HG03175 (cell line): ENCODE results near the gene FAM78A.
"Not testable (repeated sequence)": the region's sequence is repeated elsewhere in the genome, so short reads cannot be mapped to it uniquely, and the experiment has no call there.

Experiments
- ATAC-seq: cut with Tn5 transposase; IDR thresholded peaks from one replicate; pipeline ENCODE4 v1.9.1; 2021; ENCODE audit warnings: mild to moderate bottlenecking, moderate library complexity; ENCODE audit not compliant: unreplicated experiment

Gene FAM78A

DNA sequence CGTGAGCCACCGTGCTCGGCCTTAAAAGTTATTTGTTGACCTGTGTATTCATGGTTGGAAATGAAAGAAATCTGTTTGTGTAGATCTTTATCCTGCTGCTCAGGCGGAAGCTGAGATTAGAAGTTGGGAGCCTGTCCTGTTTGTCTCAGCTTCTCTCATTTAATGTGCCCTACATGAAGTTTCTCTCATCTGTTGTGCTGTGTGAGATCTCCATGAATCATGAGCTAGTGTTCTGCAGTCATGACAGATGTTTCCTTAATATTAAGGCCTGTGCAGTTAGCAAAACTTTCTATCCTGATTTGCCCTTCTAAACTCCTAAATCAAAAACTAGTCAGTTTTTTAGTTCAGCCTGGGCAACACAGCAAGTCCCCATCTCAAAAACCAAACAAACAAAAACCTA is 59.5 kb downstream of the FAM78A start:
- ATAC-seq: no peak

DNA sequence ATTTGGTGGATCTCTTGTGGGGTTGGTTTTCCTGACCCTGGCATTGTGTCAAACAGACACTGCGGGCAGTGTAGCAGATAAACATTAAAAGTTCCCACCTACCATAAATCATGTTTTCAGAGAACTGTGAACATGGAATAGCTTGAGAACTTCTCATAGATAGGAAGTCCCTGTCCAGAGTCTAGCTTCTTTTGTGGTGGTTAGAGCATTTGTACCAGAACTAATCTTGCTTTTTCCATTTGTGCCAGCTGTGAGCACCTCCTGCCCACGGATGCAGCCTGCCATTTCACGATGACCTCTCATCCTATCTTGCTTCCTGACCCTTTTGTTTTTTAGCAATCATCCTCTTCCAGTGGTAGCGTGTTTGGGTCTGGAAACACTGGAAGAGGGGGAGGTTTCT is 61.4 kb downstream of the FAM78A start:
- no peak for ATAC-seq

DNA sequence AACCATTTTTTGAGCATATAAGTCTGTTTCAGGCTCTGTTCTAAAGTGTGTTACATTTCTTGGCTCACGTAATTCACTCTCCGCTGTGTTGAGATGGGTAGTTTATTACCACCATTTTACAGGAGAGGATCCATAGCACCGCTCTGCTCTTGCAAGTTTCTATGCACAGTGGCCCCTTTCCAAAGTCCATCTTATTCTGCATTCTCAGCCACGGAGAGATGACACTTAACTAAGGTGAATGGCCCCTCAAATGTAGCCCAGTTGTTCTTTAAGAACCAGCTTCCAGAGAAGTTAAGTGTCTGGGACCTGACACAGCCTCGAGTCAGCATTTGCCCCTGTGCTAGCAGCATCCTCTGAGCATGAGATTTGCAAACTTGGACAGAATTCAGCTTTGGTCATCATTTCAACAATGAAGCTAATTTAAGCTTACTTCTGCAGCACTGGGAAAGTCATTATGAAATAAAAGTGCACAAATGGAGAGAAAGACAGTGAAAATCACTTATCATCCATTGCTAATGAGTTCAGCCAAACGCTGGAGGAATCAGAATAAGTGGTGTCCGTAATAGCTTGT is 61.9 kb downstream of the FAM78A start:
- no peak for ATAC-seq

DNA sequence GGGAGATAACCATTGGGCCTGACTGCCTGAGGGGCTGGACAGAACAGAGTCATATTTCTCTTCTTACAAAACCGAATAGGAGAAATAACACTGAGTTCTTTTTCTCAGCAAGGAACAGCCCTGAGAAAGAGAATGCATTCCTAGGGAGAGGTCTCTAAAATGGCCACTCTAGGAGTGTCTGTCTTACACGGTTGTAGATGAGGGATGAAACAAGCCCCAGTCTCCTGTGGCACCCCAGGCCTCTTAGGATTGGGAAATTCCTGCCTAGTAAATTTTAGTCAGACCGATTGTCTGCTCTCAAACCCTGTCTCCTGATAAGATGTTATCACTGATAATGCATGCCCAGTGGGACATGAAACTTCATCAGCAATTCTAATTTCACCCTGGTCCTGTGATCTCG is 64.4 kb downstream of the FAM78A start:
- not testable (repeated sequence) for ATAC-seq
